Measurements from ENCODE around the gene TMEM183A. TPM values are rescaled to one million over a fixed set of nuclear protein-coding genes. Genes with fewer than 3 reads are reported as not detected.

TMEM183A gene
- total RNA-seq, 1 donor = 207 TPM

DNA sequence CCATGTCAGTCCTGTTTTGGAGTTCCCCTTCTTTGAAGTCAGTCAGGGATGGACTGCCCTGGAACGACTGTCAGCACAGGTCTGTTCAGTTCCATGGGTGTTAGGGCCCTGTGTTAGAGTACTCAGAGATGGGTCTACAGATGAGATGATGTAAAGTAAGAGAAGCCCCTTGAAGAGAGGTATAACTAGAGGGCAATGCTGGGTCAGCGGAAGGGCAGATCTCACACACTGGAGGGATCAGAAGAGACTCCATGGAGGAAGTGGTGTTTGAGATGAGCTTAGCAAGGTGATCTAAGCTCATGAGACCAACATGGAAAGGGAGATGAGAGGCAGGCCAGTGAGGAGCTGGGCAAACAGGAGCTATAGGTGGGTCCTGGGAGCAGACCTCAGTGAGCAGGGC is 26.7 kb downstream of the TMEM183A start:
- Histone ChIP-seq H3K4me1 (ENCODE audit: insufficient read depth, low read length) (no peaks in the 10 kb centered on the region), H3K9me3 (ENCODE audit: low read depth, low read length) (no peaks in the 10 kb centered on the region), H3K27me3 (ENCODE audit: insufficient read depth, low read length) (no peaks in the 10 kb centered on the region), H3K4me3 (ENCODE audit: low read length) (no peak overlapping the region)

DNA sequence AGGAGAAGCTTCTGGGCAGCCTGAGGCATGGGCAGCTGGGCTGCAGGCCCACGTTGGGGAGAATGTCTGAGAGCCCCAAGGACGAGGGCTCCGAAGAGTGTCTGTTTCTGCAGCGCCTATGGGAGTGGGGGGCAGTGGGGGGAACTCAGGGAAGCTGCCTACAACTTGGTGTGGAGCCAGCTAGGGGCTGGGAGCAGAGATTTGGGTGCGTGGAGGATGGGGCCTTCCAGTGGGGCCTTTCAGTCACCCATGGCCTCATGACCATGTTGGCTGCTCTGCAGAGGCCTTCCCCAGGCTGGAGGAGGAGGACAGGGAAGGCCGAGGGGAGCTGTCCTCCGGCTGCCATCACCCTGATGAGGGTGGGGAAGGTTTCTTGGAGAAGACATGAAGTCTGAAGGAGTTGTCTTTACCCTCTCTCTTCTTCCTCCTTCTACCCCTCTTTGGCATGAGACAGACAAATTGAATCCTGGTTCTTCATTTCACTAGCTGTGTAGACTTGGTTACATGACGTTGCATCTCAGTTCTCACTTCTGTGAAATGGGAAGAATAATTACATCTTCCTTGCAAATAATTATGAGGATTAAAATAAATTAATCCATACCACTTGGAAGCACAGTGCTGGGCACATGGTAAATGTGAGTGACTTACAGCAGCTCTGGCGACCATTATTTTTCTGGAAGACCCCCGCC is 27.4 kb downstream of the TMEM183A start:
- no peaks in the 10 kb centered on the region for H3K27me3 ChIP-seq (ENCODE audit: insufficient read depth, low read length)
- H3K4me1 ChIP-seq (ENCODE audit: insufficient read depth, low read length) = no peaks in the 10 kb centered on the region
- H3K4me3 ChIP-seq (ENCODE audit: low read length) = no peak overlapping the region
- H3K9me3 ChIP-seq (ENCODE audit: low read depth, low read length) = no peaks in the 10 kb centered on the region

DNA sequence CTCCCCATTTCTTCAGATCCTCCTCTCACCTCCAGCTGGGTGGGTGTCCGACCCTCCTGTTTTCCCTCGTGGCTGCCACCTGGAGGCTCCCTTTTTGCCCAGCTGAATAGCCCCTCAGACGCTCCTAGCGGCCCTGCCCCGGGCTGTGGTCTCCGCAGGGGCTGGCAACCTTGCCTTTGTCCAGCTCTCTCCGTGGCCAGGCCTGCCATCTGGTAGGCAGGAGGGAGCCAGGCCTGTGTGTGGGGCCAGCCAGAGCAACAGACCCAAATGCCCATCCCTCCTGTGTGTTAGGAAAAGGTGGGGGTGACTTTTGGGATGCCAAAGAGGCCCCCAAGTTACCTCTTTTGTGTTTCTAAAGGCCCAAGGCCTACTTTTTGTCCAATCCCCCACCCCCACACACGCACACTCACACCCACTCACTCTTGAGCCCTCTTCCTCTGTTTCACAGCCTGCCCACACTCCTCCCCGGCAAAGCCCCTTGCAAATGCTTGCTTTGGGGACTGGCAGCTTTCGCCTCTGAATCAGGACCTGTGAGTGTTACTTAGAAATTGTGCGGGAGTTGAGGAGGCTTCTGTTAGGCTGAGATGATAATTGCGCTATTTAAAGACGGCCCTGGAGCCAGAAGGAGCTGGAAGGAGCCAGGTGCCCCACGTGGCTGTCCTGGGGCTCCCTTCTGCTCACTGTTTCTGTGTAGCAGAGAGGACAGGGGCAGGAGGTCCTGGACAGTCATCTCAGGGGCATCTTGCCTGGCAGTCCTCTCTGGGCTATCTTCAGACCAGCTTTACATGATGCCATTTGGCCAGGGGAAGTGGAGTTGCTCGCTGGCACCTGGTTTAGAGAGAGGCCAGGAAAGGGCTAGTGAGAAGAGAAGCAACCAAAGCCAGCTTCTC is 28.2 kb downstream of the TMEM183A start:
- H3K27me3 ChIP-seq (ENCODE audit: insufficient read depth, low read length) = no peaks in the 10 kb centered on the region
- no peak overlapping the region for H3K4me3 ChIP-seq (ENCODE audit: low read length)
- H3K4me1 ChIP-seq (ENCODE audit: insufficient read depth, low read length) = no peaks in the 10 kb centered on the region
- H3K9me3 ChIP-seq (ENCODE audit: low read depth, low read length) = no peaks in the 10 kb centered on the region

DNA sequence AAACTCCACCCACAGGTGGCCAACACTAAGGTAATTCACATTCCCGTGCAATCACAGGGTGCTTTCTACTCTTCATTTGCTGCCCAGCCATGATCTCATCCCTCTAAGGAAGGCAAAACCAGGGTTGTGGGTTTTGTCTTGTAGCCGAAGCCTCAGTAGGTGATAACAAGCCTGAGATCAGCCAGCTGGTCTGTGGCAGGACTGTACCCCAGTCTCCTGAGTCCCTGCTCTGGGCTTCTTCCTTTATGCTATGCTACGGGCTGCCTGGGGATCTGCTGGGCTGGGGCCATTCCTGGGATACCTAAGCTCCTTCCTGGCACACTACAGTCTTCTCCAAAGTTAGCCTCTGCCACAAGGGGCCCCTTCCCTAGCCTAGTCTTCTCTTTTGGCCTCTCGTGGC is 29.0 kb downstream of the TMEM183A start:
- Histone ChIP-seq H3K9me3 (ENCODE audit: low read depth, low read length) (no peaks in the 10 kb centered on the region), H3K4me3 (ENCODE audit: low read length) (no peak overlapping the region), H3K4me1 (ENCODE audit: insufficient read depth, low read length) (no peaks in the 10 kb centered on the region), H3K27me3 (ENCODE audit: insufficient read depth, low read length) (no peaks in the 10 kb centered on the region)

DNA sequence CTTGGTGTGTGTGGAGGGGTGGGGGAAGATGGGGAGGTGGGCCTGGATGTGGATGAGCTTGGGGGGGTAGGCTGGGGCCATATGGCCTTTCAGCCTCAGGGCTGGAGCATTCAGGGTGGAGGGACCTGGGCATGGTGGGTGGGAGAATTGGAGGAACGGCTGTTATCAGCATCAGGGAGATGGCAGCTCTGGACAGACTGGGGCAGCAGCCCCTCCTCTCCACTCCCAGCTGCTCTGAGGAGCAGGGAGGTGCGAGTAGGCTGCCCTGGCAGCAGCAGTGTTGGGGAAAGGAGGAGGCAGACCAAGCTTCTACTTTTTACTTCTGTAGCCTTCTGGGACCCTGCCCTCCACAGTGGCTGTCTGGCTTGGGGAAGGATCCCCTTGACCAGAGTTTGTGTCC is 29.4 kb downstream of the TMEM183A start:
- Histone ChIP-seq H3K4me3 (ENCODE audit: low read length) (no peak overlapping the region), H3K4me1 (ENCODE audit: insufficient read depth, low read length) (no peaks in the 10 kb centered on the region), H3K9me3 (ENCODE audit: low read depth, low read length) (no peaks in the 10 kb centered on the region), H3K27me3 (ENCODE audit: insufficient read depth, low read length) (no peaks in the 10 kb centered on the region)

DNA sequence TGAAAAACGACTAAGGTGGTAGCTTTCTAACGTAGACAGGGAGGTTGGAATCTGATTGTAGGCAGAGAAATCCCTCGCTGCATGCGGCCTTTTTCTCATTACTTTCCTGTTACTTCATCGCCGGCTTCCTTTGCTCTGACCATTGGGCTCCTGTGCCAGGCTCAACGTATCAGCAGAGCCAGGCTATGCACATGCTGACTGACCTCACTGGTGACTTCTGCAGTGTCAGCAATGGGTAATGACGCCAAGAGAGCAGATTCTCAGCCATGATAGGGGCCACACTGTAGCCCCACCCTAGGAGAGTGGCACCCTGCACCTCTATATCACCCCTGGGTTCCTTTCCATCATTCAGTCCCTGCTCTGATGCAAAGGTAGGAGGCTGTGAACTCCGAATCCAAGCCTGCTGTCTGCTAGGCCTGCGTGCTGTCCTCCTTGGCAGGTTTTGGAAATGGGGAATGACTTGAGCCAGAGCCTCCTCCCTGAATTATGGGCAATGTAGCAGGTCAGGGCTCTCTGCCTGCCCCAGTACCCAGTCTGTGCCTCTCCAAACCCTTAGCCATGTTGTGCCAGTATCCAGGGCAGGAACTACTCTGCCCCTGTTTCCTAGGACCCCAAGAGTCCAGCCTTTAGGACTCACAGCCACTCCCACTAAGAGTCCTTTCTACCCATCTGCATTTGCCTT is 30.5 kb downstream of the TMEM183A start:
- H3K27me3 ChIP-seq (ENCODE audit: insufficient read depth, low read length) = no peaks in the 10 kb centered on the region
- H3K4me3 ChIP-seq (ENCODE audit: low read length) = no peak overlapping the region
- no peaks in the 10 kb centered on the region for H3K9me3 ChIP-seq (ENCODE audit: low read depth, low read length)
- no peaks in the 10 kb centered on the region for H3K4me1 ChIP-seq (ENCODE audit: insufficient read depth, low read length)

DNA sequence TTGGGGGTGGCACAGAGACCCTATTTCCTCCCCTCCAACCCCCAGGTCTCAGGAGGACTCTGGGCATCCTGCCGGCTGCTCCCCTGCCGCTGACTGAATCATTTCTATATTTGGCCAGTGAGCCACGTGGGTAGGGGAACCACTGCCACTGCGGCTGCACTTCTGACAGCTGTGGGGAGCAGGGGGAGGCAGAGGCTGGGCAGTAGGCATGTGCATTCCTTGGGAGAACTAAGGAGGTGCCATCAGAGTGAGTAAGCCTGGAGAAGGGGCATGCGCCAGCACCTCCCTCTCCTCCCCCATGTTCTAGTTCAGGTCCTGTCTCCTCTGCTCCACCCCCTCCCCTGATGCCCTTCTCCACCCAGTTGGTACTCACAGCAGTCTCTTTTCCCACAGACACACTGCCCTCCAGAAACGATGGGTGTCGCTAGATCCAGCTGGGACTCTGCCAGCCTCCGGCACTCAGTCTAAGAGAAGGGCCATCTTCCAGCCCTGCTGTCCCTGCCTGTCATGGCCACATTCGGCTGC is 31.1 kb downstream of the TMEM183A start:
- Histone ChIP-seq H3K9me3 (ENCODE audit: low read depth, low read length) (no peaks in the 10 kb centered on the region), H3K4me1 (ENCODE audit: insufficient read depth, low read length) (no peaks in the 10 kb centered on the region), H3K27me3 (ENCODE audit: insufficient read depth, low read length) (no peaks in the 10 kb centered on the region), H3K4me3 (ENCODE audit: low read length) (no peak overlapping the region)

DNA sequence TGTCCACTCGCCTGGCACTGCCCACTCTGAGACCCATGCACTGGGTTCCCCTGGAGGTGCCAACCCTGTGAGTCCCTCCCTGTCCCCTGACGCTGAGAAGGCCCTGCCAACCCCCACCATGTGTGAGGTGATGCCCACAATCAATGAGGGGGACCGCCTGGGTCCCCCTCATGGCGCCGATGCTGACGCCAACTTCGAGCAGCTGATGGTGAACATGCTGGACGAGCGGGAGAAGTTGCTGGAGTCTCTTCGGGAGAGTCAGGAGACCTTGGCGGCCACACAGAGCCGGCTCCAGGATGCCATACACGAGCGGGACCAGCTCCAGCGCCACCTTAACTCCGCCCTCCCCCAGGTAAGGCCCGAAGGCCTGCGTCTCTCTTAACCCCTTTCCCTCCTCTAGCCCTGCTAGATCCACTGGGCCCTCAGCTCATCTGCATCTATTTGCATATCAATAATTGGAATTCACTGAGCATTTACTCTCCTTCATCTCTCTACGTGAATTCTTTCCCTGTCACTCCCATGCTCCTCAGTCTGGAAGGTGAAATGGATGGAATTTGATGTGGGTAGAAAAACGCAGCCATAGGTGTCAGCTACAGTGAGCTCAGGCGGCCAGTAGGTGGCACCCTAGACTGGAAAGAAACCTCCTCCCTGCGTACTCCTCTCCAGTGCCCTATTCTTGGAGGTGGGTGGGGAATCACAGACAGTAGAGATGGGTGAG is 31.9 kb downstream of the TMEM183A start:
- H3K4me3 ChIP-seq (ENCODE audit: low read length) = no peak overlapping the region
- H3K4me1 ChIP-seq (ENCODE audit: insufficient read depth, low read length) = no peaks in the 10 kb centered on the region
- H3K9me3 ChIP-seq (ENCODE audit: low read depth, low read length) = no peaks in the 10 kb centered on the region
- H3K27me3 ChIP-seq (ENCODE audit: insufficient read depth, low read length) = no peaks in the 10 kb centered on the region

DNA sequence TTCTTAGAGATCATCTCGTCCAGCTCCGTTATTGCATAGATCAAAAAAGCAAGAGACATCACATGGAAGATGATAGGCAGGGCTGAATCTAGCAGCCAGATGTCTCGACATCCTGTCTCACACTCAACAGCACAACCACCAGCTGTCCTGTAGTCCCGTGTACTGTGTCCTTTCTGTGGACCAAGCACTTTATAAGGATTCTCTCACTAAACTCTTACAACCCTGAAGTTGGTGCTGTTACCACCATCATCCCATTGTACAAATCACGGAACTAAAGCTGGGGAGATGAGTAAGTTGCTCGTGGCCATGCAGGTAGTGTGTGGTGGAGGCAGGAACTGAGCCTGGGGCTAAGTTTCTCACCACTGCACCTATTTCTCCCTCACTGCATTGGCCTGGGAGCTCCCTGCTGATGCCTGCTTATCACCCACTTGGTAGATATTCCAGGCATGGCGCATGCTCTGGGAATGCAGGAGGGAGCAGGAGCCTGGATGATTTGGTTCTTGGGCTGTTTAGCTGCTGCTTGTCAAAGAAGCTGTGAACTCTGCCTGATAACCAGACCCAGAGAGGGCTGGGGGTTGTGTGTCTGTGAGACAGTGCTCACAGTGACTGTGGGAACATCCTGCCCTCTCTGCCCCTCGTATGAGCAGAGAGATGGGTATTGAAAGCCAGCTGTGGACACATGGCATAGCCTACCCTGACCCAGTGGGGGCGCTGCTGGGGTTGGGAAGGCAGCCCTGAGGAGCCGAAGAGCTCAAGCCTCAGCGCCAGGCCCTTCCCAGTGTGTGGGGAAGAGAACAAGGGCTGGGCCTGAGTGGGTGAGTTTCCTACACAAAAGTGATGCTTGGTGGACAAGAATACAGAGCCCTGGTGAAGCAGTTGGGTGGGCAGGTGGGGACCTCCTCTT is 32.7 kb downstream of the TMEM183A start:
- H3K4me1 ChIP-seq (ENCODE audit: insufficient read depth, low read length) = no peaks in the 10 kb centered on the region
- H3K27me3 ChIP-seq (ENCODE audit: insufficient read depth, low read length) = no peaks in the 10 kb centered on the region
- H3K9me3 ChIP-seq (ENCODE audit: low read depth, low read length) = no peaks in the 10 kb centered on the region
- no peak overlapping the region for H3K4me3 ChIP-seq (ENCODE audit: low read length)

DNA sequence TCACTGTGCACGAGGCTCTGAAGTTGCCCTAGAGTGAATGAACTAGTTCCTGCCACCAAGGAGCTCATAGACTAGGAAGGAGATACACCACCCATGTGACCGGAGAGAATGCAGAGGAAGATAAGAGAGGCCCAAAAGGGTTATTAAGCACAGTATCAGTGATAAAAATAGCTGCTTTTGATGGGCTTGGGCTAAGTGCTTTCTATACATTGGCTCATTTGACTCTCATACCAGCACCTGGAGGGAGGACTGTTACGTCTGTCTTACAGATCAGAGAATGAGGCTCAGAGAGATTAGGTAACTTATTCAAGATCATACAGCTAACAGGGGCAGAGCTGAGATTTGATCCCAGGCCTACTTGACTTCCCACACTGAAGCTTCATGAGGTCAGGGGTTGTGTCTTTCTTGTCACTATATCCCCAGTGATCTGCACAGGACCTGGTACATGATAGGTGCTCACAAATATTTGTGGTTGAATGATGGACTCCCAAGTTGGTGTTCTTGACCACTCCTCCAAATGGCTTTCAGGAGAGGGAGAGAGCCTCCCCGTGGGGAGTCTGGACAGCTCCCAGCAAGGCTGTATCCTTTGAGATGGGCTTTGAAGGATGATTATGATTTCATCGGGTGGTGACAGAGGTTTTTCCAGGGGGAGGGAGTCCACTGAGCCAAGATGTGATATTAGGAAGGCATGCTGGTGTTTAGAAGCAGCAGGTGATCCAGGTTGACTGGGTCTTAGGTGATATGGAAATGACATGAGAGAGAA is 33.5 kb downstream of the TMEM183A start:
- Histone ChIP-seq H3K4me1 (ENCODE audit: insufficient read depth, low read length) (no peaks in the 10 kb centered on the region), H3K9me3 (ENCODE audit: low read depth, low read length) (no peaks in the 10 kb centered on the region), H3K27me3 (ENCODE audit: insufficient read depth, low read length) (no peaks in the 10 kb centered on the region), H3K4me3 (ENCODE audit: low read length) (no peak overlapping the region)

DNA sequence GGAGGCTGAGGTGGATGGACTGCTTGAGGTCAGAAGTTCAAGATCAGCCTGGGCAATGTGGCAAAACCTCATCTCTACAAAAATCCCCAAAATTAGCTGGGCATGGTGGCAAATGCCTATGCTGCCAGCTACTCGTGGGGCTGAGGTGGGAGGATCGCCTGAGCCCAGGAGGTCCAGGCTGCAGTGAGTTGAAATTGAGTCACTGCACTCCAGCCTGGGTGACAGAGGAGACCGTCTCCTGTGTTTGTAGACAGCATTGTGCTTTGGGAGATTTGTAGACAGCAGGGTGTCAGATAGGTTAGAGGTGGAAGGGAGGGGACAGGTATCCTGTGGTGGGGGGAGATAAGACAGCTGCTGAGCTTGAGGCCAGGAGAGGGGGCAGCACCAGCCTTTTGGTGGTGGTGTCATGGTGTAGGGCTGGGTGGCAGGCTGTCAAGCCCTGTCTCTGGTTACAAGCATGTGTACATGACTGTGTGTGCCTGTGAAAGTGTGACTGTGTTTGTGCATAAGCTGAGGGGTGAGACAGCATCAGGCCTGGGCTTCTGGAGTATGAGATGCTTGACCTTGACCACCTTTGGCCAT is 34.3 kb downstream of the TMEM183A start:
- H3K9me3 ChIP-seq (ENCODE audit: low read depth, low read length) = no peaks in the 10 kb centered on the region
- no peaks in the 10 kb centered on the region for H3K27me3 ChIP-seq (ENCODE audit: insufficient read depth, low read length)
- H3K4me1 ChIP-seq (ENCODE audit: insufficient read depth, low read length) = no peaks in the 10 kb centered on the region
- no peak overlapping the region for H3K4me3 ChIP-seq (ENCODE audit: low read length)

DNA sequence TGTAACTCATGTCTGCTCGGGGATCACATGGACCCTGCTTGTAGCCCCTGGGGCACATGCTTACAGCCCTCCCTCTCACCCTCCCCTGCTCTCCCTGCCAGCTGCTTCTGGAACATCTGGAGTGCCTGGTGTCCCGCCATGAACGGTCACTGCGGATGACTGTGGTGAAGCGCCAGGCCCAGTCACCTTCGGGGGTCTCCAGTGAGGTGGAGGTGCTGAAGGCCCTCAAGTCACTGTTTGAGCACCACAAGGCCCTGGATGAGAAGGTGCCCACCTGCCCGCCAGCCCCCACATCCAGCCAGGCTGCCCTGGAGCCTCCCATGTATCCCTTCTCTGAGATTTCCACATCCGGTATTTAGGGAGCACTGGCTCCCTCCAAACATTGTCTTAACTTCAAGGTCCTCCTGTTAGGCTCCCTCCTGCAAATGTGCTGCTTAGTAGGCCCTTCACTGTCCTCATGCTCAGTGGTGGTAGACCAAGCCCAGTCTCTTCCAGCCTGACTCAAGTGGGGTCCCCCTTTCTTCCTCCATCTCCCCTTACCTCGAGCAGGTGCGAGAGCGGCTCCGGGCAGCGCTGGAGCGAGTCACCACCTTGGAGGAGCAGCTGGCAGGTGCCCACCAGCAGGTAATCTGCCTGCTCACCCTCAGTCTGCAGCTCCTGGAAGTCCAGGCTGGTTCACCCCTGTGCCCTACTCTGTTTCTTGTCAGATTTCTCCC is 36.8 kb downstream of the TMEM183A start:
- H3K9me3 ChIP-seq (ENCODE audit: low read depth, low read length) = no peaks in the 10 kb centered on the region
- H3K4me3 ChIP-seq (ENCODE audit: low read length) = no peak overlapping the region
- H3K27me3 ChIP-seq (ENCODE audit: insufficient read depth, low read length) = no peaks in the 10 kb centered on the region
- no peaks in the 10 kb centered on the region for H3K4me1 ChIP-seq (ENCODE audit: insufficient read depth, low read length)
